CD4-positive, alpha-beta T cell (primary cell): ENCODE results near the gene ATP10A. TPM values are rescaled to one million over a fixed set of nuclear protein-coding genes. Genes with fewer than 3 reads are reported as not detected.

Experiments used
- ATAC-seq: fragments of 200-7000 bp; cut with Tn5 transposase; one replicate; pipeline ENCODE4 v1.10.0; 2022; ENCODE audit warnings: mild to moderate bottlenecking; ENCODE audit not compliant: poor library complexity
- CTCF ChIA-PET: fragments of 350-600 bp; sonication (Branson Sonifier 250); formaldehyde crosslinking; loops from one replicate; lab custom pipeline; 2021; ENCODE audit warnings: antibody characterized with exemption, inconsistent platforms; lab: Charles Lee
- POLR2A ChIA-PET: fragments of 350-600 bp; sonication (Branson Sonifier 250); formaldehyde crosslinking; loops from one replicate; lab custom pipeline; 2021; ENCODE audit warnings: antibody characterized with exemption, inconsistent platforms; lab: Charles Lee
- DNase-seq, 14 experiments: peaks; one replicate each; pipeline ENCODE4 v3.0.0-alpha.2; 2013 to 2020; ENCODE audit warnings: mixed read lengths in 2 of 14
- H3K27ac ChIP-seq, 2 donors: one replicate each; pipeline versions ENCODE4 v1.5.1 to v1.7.0; 2013; ENCODE audit warnings: low read length in 2 of 2, low read depth in 1 of 2, mild to moderate bottlenecking in 1 of 2
- H3K27me3 ChIP-seq, 2 experiments: 1 replicate in 1 of 2; 2 replicates in 1 of 2; pipeline versions ENCODE4 v1.6.1 to v1.7.0; 2013; ENCODE audit warnings: low read length in 2 of 2, control low read depth in 1 of 2, mild to moderate bottlenecking in 1 of 2, moderate library complexity in 1 of 2; ENCODE audit not compliant: insufficient read depth in 2 of 2, control insufficient read depth in 1 of 2
- H3K36me3 ChIP-seq: one replicate; pipeline ENCODE4 v1.6.1; 2013; ENCODE audit warnings: low read length, control low read depth; ENCODE audit not compliant: insufficient read depth
- H3K4me1 ChIP-seq: one replicate; pipeline ENCODE4 v1.6.1; 2013; ENCODE audit warnings: low read length, control low read depth; ENCODE audit not compliant: insufficient read depth
- H3K4me3 ChIP-seq: one replicate; pipeline ENCODE4 v1.5.1; 2013; ENCODE audit warnings: mild to moderate bottlenecking, low read length, moderate library complexity
- H3K9me3 ChIP-seq, 2 experiments: 1 replicate in 1 of 2; 2 replicates in 1 of 2; pipeline versions ENCODE4 v1.6.1 to v1.7.0; 2013; ENCODE audit warnings: low read length in 2 of 2, mild to moderate bottlenecking in 2 of 2, control low read depth in 1 of 2, moderate library complexity in 1 of 2; ENCODE audit not compliant: control insufficient read depth in 1 of 2, insufficient read depth in 1 of 2
- H3K27ac Mint-ChIP-seq: one replicate; pipeline ENCODE4 v1.8.0; 2020; ENCODE audit warnings: mixed read lengths
- H3K27me3 Mint-ChIP-seq: one replicate; pipeline ENCODE4 v1.8.0; 2021; ENCODE audit warnings: mixed read lengths
- H3K36me3 Mint-ChIP-seq: one replicate; pipeline ENCODE4 v1.8.0; 2021; ENCODE audit warnings: low read depth, mixed read lengths
- H3K4me1 Mint-ChIP-seq: one replicate; pipeline ENCODE4 v1.8.0; 2021; ENCODE audit warnings: low read depth, mixed read lengths
- H3K4me3 Mint-ChIP-seq: one replicate; pipeline ENCODE4 v1.8.0; 2020; ENCODE audit warnings: mild to moderate bottlenecking, mixed read lengths
- H3K9me3 Mint-ChIP-seq: one replicate; pipeline ENCODE4 v1.8.0; 2020; ENCODE audit warnings: mixed read lengths
- intact Hi-C, 2 experiments: fragments of 100-400 bp; cut with DNase I in 1 of 2; cut with micrococcal nuclease in 1 of 2; formaldehyde crosslinking; loops; one replicate each; pipeline versions ENCODE4 v1.15.1 to v1.9.0; 2023 to 2025; cut with DNase I, micrococcal nuclease
- total RNA-seq, 174 experiments: library from RNA in 2 of 174; stranded (reverse) in 2 of 174; gene quantifications; one replicate each; pipeline ENCODE4 v1.2.3 and lab custom pipeline; 2021 to 2026
- TF ChIP-seq, protein P1 (sequence below): fragments of 200-600 bp; IDR thresholded peaks from one replicate; pipeline ENCODE4 v1.8.0; 2022; ENCODE audit warnings: antibody characterized with exemption, mild to moderate bottlenecking

ATP10A gene
- total RNA-seq, 2 experiments from 2014 or later: 30.0 to 30.4 TPM

DNA sequence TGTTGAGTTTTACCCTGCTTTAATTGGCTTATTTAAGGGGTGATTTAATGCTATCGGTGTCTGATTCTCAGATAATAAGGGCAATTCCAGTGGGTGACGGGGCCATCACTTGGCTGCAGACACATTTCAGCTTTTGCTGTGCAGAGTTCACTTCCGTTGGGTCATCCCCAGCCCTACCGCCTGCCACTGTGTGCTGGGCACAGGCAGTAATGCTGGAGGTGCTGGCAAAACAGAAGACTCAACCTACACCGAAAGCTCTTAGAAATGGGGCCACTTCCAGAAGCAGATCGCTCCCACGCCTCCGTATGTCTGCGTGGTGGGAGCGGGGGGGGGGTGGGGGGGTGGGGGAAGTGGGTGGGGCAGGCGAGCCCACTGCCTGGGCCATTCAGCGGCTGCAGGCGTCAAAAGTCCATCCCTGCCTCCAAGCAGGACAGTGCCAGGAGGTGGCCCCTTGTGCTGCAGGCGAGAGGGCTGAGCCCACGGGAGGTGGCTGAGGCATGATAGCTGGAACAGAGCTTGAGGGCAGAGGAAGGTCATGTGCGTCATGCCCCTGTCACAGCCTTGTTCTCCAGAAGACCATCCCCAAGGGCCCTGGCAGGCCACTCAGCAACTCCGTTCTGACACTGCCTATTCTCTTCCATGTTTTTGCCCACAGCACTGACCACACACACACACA is 128.3 kb downstream of the ATP10A start:
- no peak overlapping the region for H3K4me3 ChIP-seq
- ChIA-PET CTCF (no interaction called here), POLR2A (no interaction called here)
- Mint-ChIP-seq H3K9me3 (no peaks in the 10 kb centered on the region), H3K27me3 (no peaks in the 10 kb centered on the region), H3K4me3 (no peak overlapping the region), H3K36me3 (peaks cover 38% of the 10 kb centered on the region), H3K27ac (no peak overlapping the region), H3K4me1 (peaks cover 3% of the 10 kb centered on the region)
- no peak overlapping the region for H3K27ac ChIP-seq
- peaks cover 3% of the 10 kb centered on the region for H3K4me1 ChIP-seq
- intact Hi-C loops: no loop called here
- H3K27me3 ChIP-seq: no peaks in the 10 kb centered on the region
- DNase-seq: no peak
- ATAC-seq: no peak
- TF ChIP-seq, protein P1, sequence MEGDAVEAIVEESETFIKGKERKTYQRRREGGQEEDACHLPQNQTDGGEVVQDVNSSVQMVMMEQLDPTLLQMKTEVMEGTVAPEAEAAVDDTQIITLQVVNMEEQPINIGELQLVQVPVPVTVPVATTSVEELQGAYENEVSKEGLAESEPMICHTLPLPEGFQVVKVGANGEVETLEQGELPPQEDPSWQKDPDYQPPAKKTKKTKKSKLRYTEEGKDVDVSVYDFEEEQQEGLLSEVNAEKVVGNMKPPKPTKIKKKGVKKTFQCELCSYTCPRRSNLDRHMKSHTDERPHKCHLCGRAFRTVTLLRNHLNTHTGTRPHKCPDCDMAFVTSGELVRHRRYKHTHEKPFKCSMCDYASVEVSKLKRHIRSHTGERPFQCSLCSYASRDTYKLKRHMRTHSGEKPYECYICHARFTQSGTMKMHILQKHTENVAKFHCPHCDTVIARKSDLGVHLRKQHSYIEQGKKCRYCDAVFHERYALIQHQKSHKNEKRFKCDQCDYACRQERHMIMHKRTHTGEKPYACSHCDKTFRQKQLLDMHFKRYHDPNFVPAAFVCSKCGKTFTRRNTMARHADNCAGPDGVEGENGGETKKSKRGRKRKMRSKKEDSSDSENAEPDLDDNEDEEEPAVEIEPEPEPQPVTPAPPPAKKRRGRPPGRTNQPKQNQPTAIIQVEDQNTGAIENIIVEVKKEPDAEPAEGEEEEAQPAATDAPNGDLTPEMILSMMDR: no peak
- no peaks in the 10 kb centered on the region for H3K9me3 ChIP-seq
- H3K36me3 ChIP-seq: peaks cover 21% of the 10 kb centered on the region

DNA sequence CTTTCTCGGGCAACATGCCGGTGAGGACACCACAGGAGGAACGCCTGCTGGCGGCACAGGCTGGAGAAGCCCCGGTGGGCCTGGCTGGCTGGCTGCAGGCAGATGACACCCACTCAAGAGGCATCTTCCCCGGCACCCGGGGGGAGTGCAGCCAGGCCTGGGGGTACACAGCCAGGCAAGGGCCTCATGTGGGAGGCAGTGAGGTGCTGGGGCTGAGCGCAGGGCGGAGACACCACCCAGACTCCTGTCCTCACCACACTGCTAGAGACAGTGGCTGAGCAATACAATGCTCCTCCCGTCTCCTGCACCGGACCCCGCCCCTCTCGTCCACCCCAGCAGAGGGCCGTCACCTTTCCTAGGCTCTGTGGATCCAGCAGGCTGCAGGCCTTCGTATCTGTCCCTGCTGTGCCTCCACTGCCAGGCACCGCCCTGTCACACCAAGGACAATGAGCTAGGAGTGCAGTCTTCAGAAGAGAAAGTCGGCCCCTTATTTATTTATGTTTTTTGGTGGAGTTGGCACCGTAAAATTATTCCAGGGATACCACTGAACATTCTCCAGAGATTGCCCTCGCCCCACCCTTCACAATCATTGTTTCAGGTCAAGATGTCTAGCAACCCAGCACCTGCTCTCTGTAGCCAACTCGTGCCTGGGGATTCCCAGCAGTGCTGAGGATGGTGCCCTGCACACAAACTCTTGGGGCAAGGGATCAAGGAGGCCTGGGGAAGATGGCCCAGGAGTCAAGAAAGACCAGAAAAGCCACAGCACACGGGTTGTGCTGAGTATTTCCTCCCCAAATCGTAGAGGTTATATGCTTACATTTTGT is 129.1 kb downstream of the ATP10A start:
- H3K4me1 Mint-ChIP-seq: no peaks in the 10 kb centered on the region
- CTCF ChIA-PET: no interaction called here
- no peak overlapping the region for H3K4me3 Mint-ChIP-seq
- Histone ChIP-seq H3K4me1 (no peaks in the 10 kb centered on the region), H3K27ac (no peak overlapping the region), H3K36me3 (peaks cover 21% of the 10 kb centered on the region), H3K27me3 (no peaks in the 10 kb centered on the region), H3K9me3 (no peaks in the 10 kb centered on the region), H3K4me3 (no peak overlapping the region)
- TF ChIP-seq, protein P1: no peak
- intact Hi-C loops: no loop called here
- no peak overlapping the region for H3K27ac Mint-ChIP-seq
- H3K36me3 Mint-ChIP-seq: peaks cover 38% of the 10 kb centered on the region
- no peaks in the 10 kb centered on the region for H3K27me3 Mint-ChIP-seq
- DNase-seq (no peak), ATAC-seq (no peak)
- H3K9me3 Mint-ChIP-seq: no peaks in the 10 kb centered on the region
- POLR2A ChIA-PET: no interaction called here

DNA sequence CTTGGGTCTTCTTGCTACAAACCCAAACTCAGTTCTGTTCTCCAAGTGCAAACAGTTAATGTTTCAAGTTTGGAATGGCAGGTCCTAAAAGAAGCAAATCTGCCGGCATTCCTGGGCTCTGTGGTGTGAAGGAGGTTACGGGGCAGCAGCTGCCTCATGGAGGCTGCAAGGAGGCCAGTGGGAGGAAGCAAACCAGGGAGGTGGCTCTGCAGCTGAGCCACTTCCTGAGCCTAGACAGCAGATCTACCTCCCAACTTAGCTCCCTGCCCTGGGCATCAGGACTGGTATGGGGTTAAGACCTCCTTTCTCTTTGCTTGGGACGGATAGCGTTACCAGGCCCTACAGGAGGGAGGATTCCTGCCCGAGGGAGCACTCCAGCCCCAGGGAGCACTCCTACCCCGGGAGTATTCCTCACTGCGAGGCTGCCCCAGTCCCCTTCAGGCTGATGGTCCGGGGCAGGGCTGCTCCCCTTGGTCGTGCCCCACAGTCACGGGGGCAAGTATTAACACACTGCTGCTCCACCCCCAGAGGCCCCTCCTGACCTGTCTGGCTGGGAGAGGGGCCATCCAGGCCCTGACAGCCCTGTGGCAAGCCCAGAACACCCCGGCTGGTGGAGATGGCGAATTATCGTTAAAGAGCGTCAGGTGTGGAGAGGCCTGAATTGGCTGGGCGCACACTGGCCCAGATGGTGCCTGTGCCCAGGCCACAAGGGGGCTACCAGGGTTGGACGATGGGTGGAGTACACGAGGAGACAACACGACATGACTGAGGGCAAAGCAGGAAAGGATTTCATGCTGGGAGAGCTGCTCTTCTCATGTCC is 129.9 kb downstream of the ATP10A start:
- H3K36me3 ChIP-seq: peaks cover 24% of the 10 kb centered on the region
- ChIA-PET CTCF (no interaction called here), POLR2A (no interaction called here)
- H3K9me3 ChIP-seq: no peaks in the 10 kb centered on the region
- intact Hi-C loops: no loop called here
- no peak for DNase-seq
- Mint-ChIP-seq H3K9me3 (no peaks in the 10 kb centered on the region), H3K36me3 (peaks cover 44% of the 10 kb centered on the region), H3K4me3 (no peak overlapping the region), H3K4me1 (no peaks in the 10 kb centered on the region), H3K27ac (no peak overlapping the region), H3K27me3 (no peaks in the 10 kb centered on the region)
- no peak for ATAC-seq
- H3K4me1 ChIP-seq: no peaks in the 10 kb centered on the region
- no peak overlapping the region for H3K4me3 ChIP-seq
- H3K27ac ChIP-seq: no peak overlapping the region
- TF ChIP-seq, protein P1: no peak
- H3K27me3 ChIP-seq: no peaks in the 10 kb centered on the region
